ENCODE data around the gene PCBP3.

DNA sequence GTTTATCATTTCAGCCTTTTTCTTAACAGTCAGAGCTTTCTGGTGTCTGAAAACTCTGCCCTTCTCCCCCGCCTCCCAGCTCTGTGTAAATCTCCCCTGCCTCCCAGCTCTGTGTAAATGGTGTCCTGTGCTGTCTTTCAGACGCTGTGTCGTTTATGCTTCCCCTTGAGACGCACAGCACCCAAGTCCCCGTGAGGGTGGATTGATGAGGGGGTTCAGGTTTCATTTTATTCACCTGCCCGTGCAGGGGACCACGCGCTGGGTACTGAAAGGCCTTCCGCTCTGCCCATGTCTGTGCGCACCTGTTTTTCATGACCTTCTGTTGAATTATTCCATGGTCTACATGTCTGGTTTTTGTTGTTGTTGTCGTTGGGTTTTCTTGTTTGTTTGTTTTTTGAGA lies 229.9 kb downstream of the PCBP3 start:
- no peak for TF ChIP-seq POLR2A (IDR thresholded peaks at IDR 0.05; ENCODE audit: low read depth, low read length)
- no peak for TF ChIP-seq POLR2AphosphoS5 (IDR thresholded peaks at IDR 0.05; ENCODE audit: low read depth, low read length)
